Panc1 (cell line): ENCODE measurements around the gene CHST6.

Experiments used
- CTCF ChIP-seq: fragments of 450-650 bp; IDR thresholded peaks from 2 replicates; pipeline ENCODE4 v1.5.1; 2017; ENCODE audit warnings: mild to moderate bottlenecking
- POLR2AphosphoS5 ChIP-seq: IDR thresholded peaks from 2 replicates; pipeline ENCODE4 v1.6.1; 2012; ENCODE audit warnings: mild to moderate bottlenecking, low read depth, low read length, moderate library complexity
- SIN3A ChIP-seq: IDR thresholded peaks from 2 replicates; pipeline ENCODE4 v1.6.1; 2012; ENCODE audit warnings: low read depth, mild to moderate bottlenecking, low read length, moderate library complexity, borderline replicate concordance; ENCODE audit not compliant: insufficient read depth
- TCF7L2 ChIP-seq: IDR thresholded peaks from 2 replicates; pipeline ENCODE4 v1.6.1; 2011; ENCODE audit warnings: mild to moderate bottlenecking, low read depth, low read length, inconsistent platforms
- TF ChIP-seq, protein P1 (sequence below), 2 experiments: IDR thresholded peaks; 2 replicates each; pipeline ENCODE4 v1.6.1; 2011 to 2012; ENCODE audit warnings: low read depth in 2 of 2, control low read depth in 1 of 2, low read length in 1 of 2, mild to moderate bottlenecking in 1 of 2, moderate library complexity in 1 of 2; ENCODE audit not compliant: insufficient read depth in 1 of 2

DNA sequence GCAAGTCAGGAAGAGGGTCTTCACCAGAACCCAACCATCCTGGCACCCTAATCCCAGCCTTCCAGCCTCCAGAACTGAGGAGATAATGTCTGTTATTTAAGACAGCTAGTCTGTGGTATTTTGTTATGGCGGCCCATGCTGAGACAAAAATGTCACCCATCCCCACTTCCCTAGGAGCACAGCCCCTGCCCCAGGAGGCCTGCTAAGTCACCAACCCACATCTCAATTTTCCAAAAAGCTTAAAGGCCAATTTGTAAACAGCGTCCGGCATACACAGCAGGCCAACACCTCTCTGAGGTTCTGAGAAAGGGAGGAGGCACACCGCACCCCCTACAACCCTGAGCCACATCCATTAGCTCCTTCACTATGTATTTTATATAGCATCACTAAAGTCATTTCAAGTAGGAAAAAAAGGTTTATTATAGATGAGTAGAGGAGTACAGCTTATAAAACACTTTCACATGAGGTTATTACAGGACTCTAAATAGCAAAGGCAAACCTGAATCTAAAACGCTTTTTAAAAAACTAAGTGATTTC is 37.7 kb downstream of the CHST6 start:
- TF ChIP-seq CTCF (no peak), POLR2AphosphoS5 (no peak), SIN3A (no peak), TCF7L2 (no peak)
- TF ChIP-seq, protein P1, sequence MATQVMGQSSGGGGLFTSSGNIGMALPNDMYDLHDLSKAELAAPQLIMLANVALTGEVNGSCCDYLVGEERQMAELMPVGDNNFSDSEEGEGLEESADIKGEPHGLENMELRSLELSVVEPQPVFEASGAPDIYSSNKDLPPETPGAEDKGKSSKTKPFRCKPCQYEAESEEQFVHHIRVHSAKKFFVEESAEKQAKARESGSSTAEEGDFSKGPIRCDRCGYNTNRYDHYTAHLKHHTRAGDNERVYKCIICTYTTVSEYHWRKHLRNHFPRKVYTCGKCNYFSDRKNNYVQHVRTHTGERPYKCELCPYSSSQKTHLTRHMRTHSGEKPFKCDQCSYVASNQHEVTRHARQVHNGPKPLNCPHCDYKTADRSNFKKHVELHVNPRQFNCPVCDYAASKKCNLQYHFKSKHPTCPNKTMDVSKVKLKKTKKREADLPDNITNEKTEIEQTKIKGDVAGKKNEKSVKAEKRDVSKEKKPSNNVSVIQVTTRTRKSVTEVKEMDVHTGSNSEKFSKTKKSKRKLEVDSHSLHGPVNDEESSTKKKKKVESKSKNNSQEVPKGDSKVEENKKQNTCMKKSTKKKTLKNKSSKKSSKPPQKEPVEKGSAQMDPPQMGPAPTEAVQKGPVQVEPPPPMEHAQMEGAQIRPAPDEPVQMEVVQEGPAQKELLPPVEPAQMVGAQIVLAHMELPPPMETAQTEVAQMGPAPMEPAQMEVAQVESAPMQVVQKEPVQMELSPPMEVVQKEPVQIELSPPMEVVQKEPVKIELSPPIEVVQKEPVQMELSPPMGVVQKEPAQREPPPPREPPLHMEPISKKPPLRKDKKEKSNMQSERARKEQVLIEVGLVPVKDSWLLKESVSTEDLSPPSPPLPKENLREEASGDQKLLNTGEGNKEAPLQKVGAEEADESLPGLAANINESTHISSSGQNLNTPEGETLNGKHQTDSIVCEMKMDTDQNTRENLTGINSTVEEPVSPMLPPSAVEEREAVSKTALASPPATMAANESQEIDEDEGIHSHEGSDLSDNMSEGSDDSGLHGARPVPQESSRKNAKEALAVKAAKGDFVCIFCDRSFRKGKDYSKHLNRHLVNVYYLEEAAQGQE (IDR thresholded peaks at IDR 0.05; ENCODE audit: insufficient read depth in 1 of 2, low read depth in 2 of 2, low read length in 1 of 2) = no peak
